Keratinocyte (primary cell): ENCODE results near the gene HSBP1. TPM values are rescaled to one million over a fixed set of nuclear protein-coding genes. Genes with fewer than 3 reads are reported as not detected.

Experiments
- DNase-seq: peaks from one replicate; pipeline ENCODE4 v3.0.0-alpha.2; 2011; ENCODE audit warnings: low read depth, missing footprints, low spot score
- FAIRE-seq: peaks from 2 replicates; lab custom pipeline; 2011; peaks lifted over from hg19 to GRCh38; lab: Jason Lieb, UNC
- H2AFZ ChIP-seq: 2 replicates; pipeline ENCODE4 v1.6.0; 2012; ENCODE audit warnings: low read length, control low read depth, inconsistent platforms; ENCODE audit not compliant: control insufficient read depth
- H3K27ac ChIP-seq: 2 replicates; pipeline ENCODE4 v1.5.1; 2011; ENCODE audit warnings: low read length; ENCODE audit not compliant: control insufficient read depth, insufficient read depth
- H3K27me3 ChIP-seq: 3 replicates; pipeline ENCODE4 v1.6.0; 2011; ENCODE audit warnings: low read length; ENCODE audit not compliant: control insufficient read depth, insufficient read depth; ENCODE audit errors: extremely low read depth
- H3K36me3 ChIP-seq, 2 experiments: 2 replicates in 1 of 2; 3 replicates in 1 of 2; pipeline ENCODE4 v1.5.1; 2011; ENCODE audit warnings: low read length in 2 of 2, mild to moderate bottlenecking in 1 of 2; ENCODE audit not compliant: control insufficient read depth in 2 of 2, insufficient read depth in 2 of 2; ENCODE audit errors: extremely low read depth in 1 of 2
- H3K4me1 ChIP-seq: 3 replicates; pipeline ENCODE4 v1.5.1; 2011; ENCODE audit warnings: low read length; ENCODE audit not compliant: control insufficient read depth, insufficient read depth; ENCODE audit errors: extremely low read depth
- H3K4me2 ChIP-seq: 3 replicates; pipeline ENCODE4 v1.6.0; 2011; ENCODE audit warnings: low read depth, low read length; ENCODE audit not compliant: control insufficient read depth, insufficient read depth; ENCODE audit errors: extremely low read depth
- H3K4me3 ChIP-seq, 3 experiments: fragments of 200-600 bp in 1 of 3; sonication (generic) in 1 of 3; 2 replicates in 2 of 3; 3 replicates in 1 of 3; pipeline ENCODE4 v1.5.1; 2011 to 2016; ENCODE audit warnings: low read length in 3 of 3, mild to moderate bottlenecking in 3 of 3, control low read depth in 2 of 3, inconsistent platforms in 1 of 3, low read depth in 1 of 3, mixed read lengths in 1 of 3, mixed run types in 1 of 3, moderate library complexity in 1 of 3; ENCODE audit not compliant: control insufficient read depth in 2 of 3, insufficient read depth in 2 of 3; ENCODE audit errors: extremely low read depth in 1 of 3
- H3K79me2 ChIP-seq: 2 replicates; pipeline ENCODE4 v1.6.0; 2012; ENCODE audit warnings: low read length; ENCODE audit not compliant: control insufficient read depth, insufficient read depth
- H3K9ac ChIP-seq: 3 replicates; pipeline ENCODE4 v1.6.0; 2011; ENCODE audit warnings: low read length; ENCODE audit not compliant: control insufficient read depth, insufficient read depth; ENCODE audit errors: extremely low read depth
- H3K9me1 ChIP-seq: 3 replicates; pipeline ENCODE4 v1.6.0; 2011; ENCODE audit warnings: low read length; ENCODE audit not compliant: control insufficient read depth, insufficient read depth; ENCODE audit errors: extremely low read depth
- H3K9me3 ChIP-seq: 2 replicates; pipeline ENCODE4 v1.5.1; 2012; ENCODE audit warnings: low read depth, low read length; ENCODE audit not compliant: control insufficient read depth
- H4K20me1 ChIP-seq: 3 replicates; pipeline ENCODE4 v1.6.0; 2011; ENCODE audit warnings: low read length; ENCODE audit not compliant: control insufficient read depth, insufficient read depth; ENCODE audit errors: extremely low read depth
- CTCF ChIP-seq, 3 experiments: IDR thresholded peaks in 1 of 3; conservative IDR thresholded peaks in 1 of 3; optimal IDR thresholded peaks in 1 of 3; 2 replicates in 2 of 3; 3 replicates in 1 of 3; pipeline versions ENCODE3 to v1.5.1; 2011; ENCODE audit warnings: low read length in 3 of 3, mild to moderate bottlenecking in 3 of 3, moderate library complexity in 2 of 3, control low read depth in 1 of 3, inconsistent platforms in 1 of 3; ENCODE audit not compliant: insufficient read depth in 2 of 3; ENCODE audit errors: extremely low read depth in 1 of 3
- EZH2 ChIP-seq: IDR thresholded peaks from one replicate; pipeline ENCODE4 v1.6.1; 2012; ENCODE audit warnings: inconsistent platforms, mild to moderate bottlenecking, low read length, moderate library complexity
- dilution Hi-C: fragments of 300-500 bp; cut with MboI; formaldehyde crosslinking; loops from one replicate; pipeline ENCODE4 v1.7.0; 2020; ENCODE audit warnings: low sequenced_read_pairs; ENCODE audit not compliant: extremely low pct_ligation_motif_present
- polyA plus RNA-seq, 5 experiments: library from polyadenylated mRNA; depleted of rRNA in 3 of 5; stranded (reverse) in 3 of 5; stranded (forward) in 1 of 5; unstranded in 1 of 5; fragments of >200 nt; gene quantifications; 1 replicate in 1 of 5; 2 replicates in 3 of 5; 3 replicates in 1 of 5; pipeline versions ENCODE4 v1.2.1 to v1.2.3, GENCODE V29; 2011 to 2012; ENCODE audit warnings: missing spikeins in 2 of 5, low read depth in 1 of 5, low replicate concordance in 1 of 5

HSBP1 gene
- polyA plus RNA-seq, 1 donor (not counting 4 experiments of a cell fraction or from before 2014, with no cell fraction given), result 264 TPM

DNA sequence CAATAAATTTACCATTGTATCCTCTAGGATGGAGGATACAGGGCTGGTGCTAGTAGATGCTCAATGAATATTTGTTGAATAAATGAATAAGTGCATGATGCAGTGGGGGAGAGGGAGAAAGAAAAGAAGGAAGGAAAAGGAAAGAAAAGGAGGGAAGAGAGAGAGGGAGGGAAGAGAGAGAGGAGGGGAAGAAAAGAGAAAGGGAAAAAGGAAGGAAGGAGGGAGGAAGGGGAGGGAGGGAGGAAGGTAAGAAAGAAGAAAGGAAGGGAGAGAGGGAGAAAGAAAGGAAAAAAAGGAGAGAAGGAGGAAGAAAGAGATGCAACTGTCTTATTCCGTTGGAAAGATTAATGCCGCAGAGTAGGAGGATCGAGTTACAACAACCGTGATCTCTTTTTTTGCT is 30.4 kb downstream of the HSBP1 start:
- Histone ChIP-seq H3K27me3 (no peaks in the 10 kb centered on the region), H3K9me1 (no peaks in the 10 kb centered on the region), H3K79me2 (no peaks in the 10 kb centered on the region), H2AFZ (no peak overlapping the region), H3K4me3 (no peak overlapping the region), H3K27ac (no peak overlapping the region), H3K4me2 (no peak overlapping the region), H4K20me1 (no peaks in the 10 kb centered on the region), H3K4me1 (peaks cover 8% of the 10 kb centered on the region), H3K9ac (no peak overlapping the region), H3K9me3 (no peaks in the 10 kb centered on the region), H3K36me3 (no peaks in the 10 kb centered on the region)
- FAIRE-seq, result no peak
- no peak for TF ChIP-seq CTCF (optimal IDR thresholded peaks at IDR 0.05 in 1 of 3, IDR thresholded peaks at IDR 0.05 in 1 of 3, conservative IDR thresholded peaks at IDR 0.05 in 1 of 3; ENCODE audit: extremely low read depth in 1 of 3, insufficient read depth in 2 of 3, low read length in 3 of 3)
- no peak for TF ChIP-seq EZH2
- dilution Hi-C loops, result no loop called here
- no peak for DNase-seq

- Histone ChIP-seq H3K27ac (no peak overlapping the region), H3K4me1 (peaks cover 8% of the 10 kb centered on the region), H3K9me1 (no peaks in the 10 kb centered on the region), H3K4me2 (no peak overlapping the region), H2AFZ (no peak overlapping the region), H3K27me3 (no peaks in the 10 kb centered on the region), H3K79me2 (no peaks in the 10 kb centered on the region), H3K9me3 (no peaks in the 10 kb centered on the region), H4K20me1 (no peaks in the 10 kb centered on the region), H3K9ac (no peak overlapping the region), H3K36me3 (no peaks in the 10 kb centered on the region), H3K4me3 (no peak overlapping the region)
- dilution Hi-C loops, result no loop called here
- FAIRE-seq (no peak), DNase-seq (no peak)
- TF ChIP-seq CTCF (optimal IDR thresholded peaks at IDR 0.05 in 1 of 3, IDR thresholded peaks at IDR 0.05 in 1 of 3, conservative IDR thresholded peaks at IDR 0.05 in 1 of 3; ENCODE audit: extremely low read depth in 1 of 3, insufficient read depth in 2 of 3, low read length in 3 of 3) (no peak), EZH2 (no peak)
Observed at GRCh38 chr16:83839561-83839960, 31.8 kb downstream of the HSBP1 start.
